Dermis blood vessel endothelial cell (primary cell): ENCODE measurements around the gene ROM1. TPM values are rescaled to one million over a fixed set of nuclear protein-coding genes. Genes with fewer than 3 reads are reported as not detected.
"Not testable (repeated sequence)": the region's sequence is repeated elsewhere in the genome, so short reads cannot be mapped to it uniquely, and the experiment has no call there.

ENCODE experiments used
- DNase-seq: peaks from one replicate; pipeline ENCODE4 v3.0.0; 2010
- total RNA-seq: library from RNA; depleted of rRNA; stranded (reverse); fragments of >200 nt; gene quantifications from 2 replicates; pipeline ENCODE4 v1.2.3, GENCODE V29; 2014

The ROM1 gene
- total RNA-seq, 1 donor from 2014 or later = 5.6 TPM

- no peak for DNase-seq
These were observed 36.4 kb downstream of the ROM1 start for GRCh38 chr11:62649486-62649885.

DNA sequence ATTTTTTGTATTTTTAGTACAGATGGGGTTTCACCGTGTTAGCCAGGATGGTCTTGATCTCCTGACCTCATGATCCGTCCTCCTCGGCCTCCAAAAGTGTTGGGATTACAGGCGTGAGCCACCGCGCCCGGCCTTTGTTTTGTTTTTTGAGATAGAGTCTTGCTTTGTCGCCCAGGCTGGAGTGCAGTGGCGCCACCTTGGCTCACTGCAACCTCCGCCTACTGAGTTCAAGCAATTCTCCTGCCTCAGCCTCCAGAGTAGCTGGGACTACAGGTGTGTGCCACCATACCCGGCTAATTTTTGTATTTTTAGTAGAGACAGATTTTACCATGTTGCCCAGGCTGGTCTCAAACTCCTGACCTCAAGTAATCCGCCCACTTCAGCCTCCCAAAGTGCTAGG, 37.2 kb downstream of the ROM1 start:
- DNase-seq = not testable (repeated sequence)

GRCh38 chr11:62652161-62653006, 39.3 kb downstream of the ROM1 start:
- no peak for DNase-seq

DNA sequence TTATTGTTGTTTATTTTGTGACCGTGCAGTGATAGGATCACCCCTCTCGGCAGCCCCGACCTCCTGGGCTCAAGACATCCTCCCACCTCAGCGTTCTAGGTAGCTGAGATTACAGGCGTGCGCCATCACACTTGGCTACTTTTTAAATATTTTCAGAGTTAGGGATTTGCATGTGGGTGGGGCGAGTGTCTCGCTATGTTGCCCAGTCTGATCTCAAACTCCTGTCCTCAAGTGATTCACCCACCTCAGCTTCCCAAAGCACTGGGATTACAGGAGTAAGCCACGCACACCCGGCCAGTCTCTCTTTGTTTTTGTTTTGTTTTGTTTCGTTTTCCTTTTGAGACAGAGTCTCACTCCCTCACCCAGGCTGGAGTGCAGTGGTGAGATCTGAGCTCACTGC, 41.2 kb downstream of the ROM1 start:
- DNase-seq = no peak

- no peak for DNase-seq
These were observed 43.9 kb downstream of the ROM1 start for GRCh38 chr11:62656796-62657429.

- DNase-seq = peak; percentile 57
These were observed 51.5 kb downstream of the ROM1 start for GRCh38 chr11:62664405-62665074.

Other genes starting within 250 kb of the ROM1 start
- gene SCGB1A1, start 194.2 kb upstream of the ROM1 start, total RNA-seq = not detected in 2 replicates
- 517 and 766 TPM in 2 replicates for gene AHNAK, start 66.5 kb upstream of the ROM1 start, total RNA-seq
- gene EEF1G, start 39.4 kb upstream of the ROM1 start, total RNA-seq = 1,345 and 1,561 TPM in 2 replicates
- 13.8 and 15.1 TPM in 2 replicates for gene TUT1, start 21.7 kb upstream of the ROM1 start, total RNA-seq
- 190 and 209 TPM in 2 replicates for gene MTA2, start 11.4 kb upstream of the ROM1 start, total RNA-seq
- 40.2 and 42.1 TPM in 2 replicates for gene EML3, start 482 bp upstream of the ROM1 start, total RNA-seq
- 16.2 and 18.2 TPM in 2 replicates for gene B3GAT3, start 8.7 kb downstream of the ROM1 start, total RNA-seq
- gene GANAB, start 33.4 kb downstream of the ROM1 start, total RNA-seq = 237 and 423 TPM in 2 replicates
- 29.6 and 38.0 TPM in 2 replicates for gene INTS5, start 40.0 kb downstream of the ROM1 start, total RNA-seq
- gene C11orf98, start 52.0 kb downstream of the ROM1 start, total RNA-seq = 27.5 and 28.6 TPM in 2 replicates
- gene CSKMT, start 52.1 kb downstream of the ROM1 start, total RNA-seq = 5.2 and 5.8 TPM in 2 replicates
- 5.0 and 6.1 TPM in 2 replicates for gene UQCC3, start 58.4 kb downstream of the ROM1 start, total RNA-seq
- gene LBHD1, start 59.0 kb downstream of the ROM1 start, total RNA-seq = 2.5 and 3.6 TPM in 2 replicates
- gene UBXN1, start 65.8 kb downstream of the ROM1 start, total RNA-seq = 126 and 217 TPM in 2 replicates
- gene LRRN4CL, start 76.3 kb downstream of the ROM1 start, total RNA-seq = 0.34 and 0.51 TPM in 2 replicates
- gene BSCL2, start 94.2 kb downstream of the ROM1 start, total RNA-seq = 19.4 and 38.6 TPM in 2 replicates
- not detected in 2 replicates for gene GNG3, start 94.4 kb downstream of the ROM1 start, total RNA-seq
- gene HNRNPUL2, start 114.2 kb downstream of the ROM1 start, total RNA-seq = 6.5 and 11.1 TPM in 2 replicates
- 28.9 and 30.0 TPM in 2 replicates for gene TTC9C, start 115.2 kb downstream of the ROM1 start, total RNA-seq
- gene ZBTB3, start 140.9 kb downstream of the ROM1 start, total RNA-seq = 12.2 and 14.1 TPM in 2 replicates
- 42.7 and 76.1 TPM in 2 replicates for gene POLR2G, start 148.3 kb downstream of the ROM1 start, total RNA-seq
- 35.7 and 40.2 TPM in 2 replicates for gene TAF6L, start 158.1 kb downstream of the ROM1 start, total RNA-seq
- 29.0 and 41.7 TPM in 2 replicates for gene TMEM179B, start 174.1 kb downstream of the ROM1 start, total RNA-seq
- gene TMEM223, start 178.7 kb downstream of the ROM1 start, total RNA-seq = 10.7 and 21.8 TPM in 2 replicates
- 38.1 and 44.2 TPM in 2 replicates for gene NXF1, start 192.2 kb downstream of the ROM1 start, total RNA-seq
- gene STX5, start 218.8 kb downstream of the ROM1 start, total RNA-seq = 34.4 and 36.8 TPM in 2 replicates
- not detected in 2 replicates for gene TEX54, start 219.6 kb downstream of the ROM1 start, total RNA-seq
- gene WDR74, start 226.3 kb downstream of the ROM1 start, total RNA-seq = 39.4 and 46.3 TPM in 2 replicates